ENCODE results near the gene ANXA6. TPM values are rescaled to one million over a fixed set of nuclear protein-coding genes. Genes with fewer than 3 reads are reported as not detected.

Gene ANXA6
- total RNA-seq, 1 donor from 2014 or later = 74.7 TPM

GRCh38 chr5:151153300-151153699 is 4.3 kb downstream of the ANXA6 start:
- no peak for DNase-seq

GRCh38 chr5:151151793-151152192 is 5.8 kb downstream of the ANXA6 start:
- no peak for DNase-seq

- DNase-seq = no peak
These were observed 6.3 kb downstream of the ANXA6 start for GRCh38 chr5:151151263-151151660.

- peak; percentile 33 for DNase-seq
These were observed 6.9 kb downstream of the ANXA6 start for GRCh38 chr5:151150471-151151262.

GRCh38 chr5:151148583-151148982 is 9.0 kb downstream of the ANXA6 start:
- DNase-seq = no peak

GRCh38 chr5:151147033-151147432 is 10.5 kb downstream of the ANXA6 start:
- no peak for DNase-seq

- DNase-seq = no peak
These were observed 11.5 kb downstream of the ANXA6 start for GRCh38 chr5:151146061-151146460.

GRCh38 chr5:151144922-151145321 is 12.7 kb downstream of the ANXA6 start:
- no peak for DNase-seq

- no peak for DNase-seq
These were observed 13.3 kb downstream of the ANXA6 start for GRCh38 chr5:151144275-151144674.

- DNase-seq = no peak
These were observed 13.9 kb downstream of the ANXA6 start for GRCh38 chr5:151143645-151144044.

GRCh38 chr5:151142933-151143332 is 14.6 kb downstream of the ANXA6 start:
- no peak for DNase-seq

GRCh38 chr5:151141535-151141934 is 16.0 kb downstream of the ANXA6 start:
- no peak for DNase-seq

- no peak for DNase-seq
These were observed 16.7 kb downstream of the ANXA6 start for GRCh38 chr5:151140686-151141459.

- no peak for DNase-seq
These were observed 17.9 kb downstream of the ANXA6 start for GRCh38 chr5:151139646-151140045.

- DNase-seq = no peak
These were observed 18.6 kb downstream of the ANXA6 start for GRCh38 chr5:151139015-151139414.

- no peak for DNase-seq
These were observed 19.5 kb downstream of the ANXA6 start for GRCh38 chr5:151138114-151138513.

- DNase-seq = no peak
These were observed 20.3 kb downstream of the ANXA6 start for GRCh38 chr5:151137067-151137825.

- no peak for DNase-seq
These were observed 23.4 kb downstream of the ANXA6 start for GRCh38 chr5:151134228-151134627.

- no peak for DNase-seq
These were observed 24.6 kb downstream of the ANXA6 start for GRCh38 chr5:151132963-151133362.

- no peak for DNase-seq
These were observed 26.4 kb downstream of the ANXA6 start for GRCh38 chr5:151130922-151131891.

GRCh38 chr5:151130235-151130921 is 27.2 kb downstream of the ANXA6 start:
- no peak for DNase-seq

Data from occipital lobe (tissue), 2 donors.